Globus pallidus (tissue), 1 donor: Measurements from ENCODE around the gene CDK19.

Experiments used
- DNase-seq: peaks from one replicate; pipeline ENCODE4 v3.0.0-alpha.2; 2015; ENCODE audit warnings: low spot score

CDK19 gene

DNA sequence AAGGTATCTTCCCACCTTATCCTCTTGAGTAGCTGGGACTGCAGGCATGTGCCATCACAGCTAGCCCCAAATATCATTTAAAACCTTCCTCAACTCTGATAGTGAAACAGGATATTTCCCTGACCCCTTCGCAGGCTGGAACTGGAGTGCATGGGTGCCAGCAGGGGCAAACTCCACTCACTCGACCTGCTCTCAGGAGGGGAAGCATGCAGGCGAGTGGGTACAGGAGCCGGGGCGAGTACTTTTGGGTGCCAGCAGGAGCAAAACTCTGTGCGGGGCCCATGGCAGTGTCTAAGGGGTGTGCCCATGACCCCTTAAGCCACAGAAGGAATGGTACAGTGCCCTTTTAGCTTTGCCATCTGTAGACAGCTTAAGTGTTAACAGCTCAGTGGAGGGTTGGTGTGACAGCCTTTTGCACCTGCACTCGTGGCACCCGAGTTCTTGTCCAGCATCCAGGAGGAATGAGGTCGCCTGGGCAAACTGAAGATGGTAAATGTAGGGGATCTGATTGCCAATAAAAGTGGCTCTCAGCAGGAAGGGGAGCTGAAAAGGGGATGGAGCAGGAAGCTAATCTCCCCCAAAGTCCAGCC is 155.1 kb downstream of the CDK19 start:
- DNase-seq: no peak

DNA sequence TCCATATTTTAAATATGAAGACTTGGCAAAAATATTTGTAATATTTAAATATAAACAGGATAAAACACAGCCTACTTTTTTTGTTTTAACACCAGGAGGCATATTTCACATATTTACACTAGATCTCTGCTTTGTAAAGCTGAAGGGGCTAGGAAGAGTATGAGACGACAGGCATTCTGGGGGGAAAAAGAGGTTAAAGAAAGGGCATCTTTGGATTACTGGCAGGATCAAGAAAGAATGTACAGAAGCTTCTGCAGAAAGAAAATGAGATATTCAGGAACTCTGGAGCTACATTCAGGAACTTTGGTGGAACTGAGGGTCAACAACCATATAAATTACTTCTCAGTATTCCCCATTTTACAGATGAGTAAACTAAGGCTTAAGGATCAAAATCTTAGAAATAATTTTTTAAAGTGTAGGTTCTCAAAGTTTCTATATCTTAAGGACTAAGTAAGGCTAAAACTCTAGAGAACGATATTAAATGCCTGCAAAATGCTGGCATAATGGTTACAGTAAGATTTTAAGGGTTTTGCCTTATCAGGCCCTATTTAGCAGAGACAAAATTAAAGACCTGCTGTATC is 156.5 kb downstream of the CDK19 start:
- DNase-seq: no peak

DNA sequence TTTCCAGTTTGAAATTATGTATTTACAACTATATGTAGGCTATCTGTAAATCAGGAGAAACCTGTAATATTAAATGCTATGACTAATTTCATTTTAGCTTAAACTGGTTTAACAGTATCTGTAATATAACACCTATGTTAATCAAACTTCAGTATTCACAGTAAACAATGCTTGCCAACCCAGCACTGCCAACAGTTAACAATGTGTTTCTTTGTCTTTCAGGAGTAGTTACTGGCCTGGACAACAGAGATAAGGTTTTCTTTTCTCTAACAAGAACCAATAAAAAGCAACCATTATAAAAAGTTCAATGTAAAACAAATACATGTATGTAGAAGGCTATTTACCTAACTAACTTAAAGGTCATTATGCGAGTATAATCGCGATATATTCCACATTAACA is 158.8 kb downstream of the CDK19 start:
- DNase-seq: peak; percentile 88

DNA sequence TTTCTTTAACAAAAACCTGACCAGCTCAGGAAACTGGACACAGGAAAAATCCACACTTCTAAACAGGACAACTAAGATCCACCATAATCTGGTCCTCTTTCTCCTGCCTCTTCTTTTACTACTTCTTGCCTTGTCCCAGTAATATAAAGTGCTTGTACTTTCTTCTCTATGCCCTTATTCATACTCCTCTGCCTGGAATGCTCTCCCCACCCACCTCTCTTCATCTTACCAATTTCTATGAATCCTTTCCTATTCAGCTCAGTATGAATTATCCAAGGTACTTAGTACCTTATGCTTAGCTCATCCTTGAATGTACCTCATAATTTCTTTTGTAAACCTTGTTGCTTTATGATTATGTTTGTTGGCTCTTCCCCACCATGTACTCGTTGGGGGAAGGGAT is 159.4 kb downstream of the CDK19 start:
- no peak for DNase-seq

DNA sequence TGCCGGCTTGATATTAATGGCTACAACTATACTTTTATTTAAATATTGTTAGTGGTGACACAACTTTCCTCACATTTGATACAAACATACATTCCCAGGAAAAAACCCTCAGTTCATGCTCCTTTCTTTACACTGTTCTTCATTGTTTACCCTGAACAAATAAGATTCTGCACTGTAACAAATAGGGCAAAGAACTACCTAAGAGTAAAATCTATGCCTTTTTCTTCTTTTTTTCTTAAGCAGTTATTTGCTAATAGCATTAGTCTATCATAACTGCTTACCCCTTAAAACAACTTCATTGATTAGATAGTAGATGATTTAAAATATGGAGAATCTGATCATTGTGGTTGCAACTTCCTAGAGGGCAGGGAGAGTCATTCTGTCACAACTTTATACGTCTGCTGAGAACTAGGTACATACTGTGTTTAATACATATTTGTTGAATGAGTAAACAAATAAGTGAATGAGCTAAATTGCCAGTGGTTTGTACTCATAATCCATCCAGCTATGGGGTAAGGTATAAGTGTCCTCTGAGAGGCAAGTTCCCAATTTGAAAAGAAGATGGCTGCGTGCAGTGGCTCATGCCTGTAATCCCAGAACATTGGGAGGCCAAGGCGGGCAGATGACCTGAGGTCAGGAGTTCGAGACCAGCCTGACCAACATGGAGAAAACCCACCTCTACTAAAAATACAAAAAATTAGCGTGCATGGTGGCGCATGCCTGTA is 161.0 kb downstream of the CDK19 start:
- no peak for DNase-seq

DNA sequence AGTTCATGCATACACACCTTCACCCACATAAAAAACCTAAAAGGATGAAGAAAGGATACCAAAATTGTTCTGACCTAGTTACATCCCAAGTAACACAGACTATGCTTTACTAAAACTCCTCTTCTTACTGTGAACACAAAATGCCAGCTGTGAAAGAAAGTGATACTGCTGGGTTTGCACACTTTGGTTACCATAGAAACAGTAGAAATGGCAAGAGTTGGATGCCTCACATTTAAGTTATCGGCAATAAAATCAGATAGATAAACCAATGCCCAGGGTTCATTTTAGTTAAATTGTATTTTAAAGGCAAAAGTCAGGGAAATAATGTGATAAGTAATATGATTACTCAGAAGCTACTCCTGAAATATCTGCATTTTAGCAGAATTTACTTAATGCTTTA is 161.9 kb downstream of the CDK19 start:
- DNase-seq: no peak

DNA sequence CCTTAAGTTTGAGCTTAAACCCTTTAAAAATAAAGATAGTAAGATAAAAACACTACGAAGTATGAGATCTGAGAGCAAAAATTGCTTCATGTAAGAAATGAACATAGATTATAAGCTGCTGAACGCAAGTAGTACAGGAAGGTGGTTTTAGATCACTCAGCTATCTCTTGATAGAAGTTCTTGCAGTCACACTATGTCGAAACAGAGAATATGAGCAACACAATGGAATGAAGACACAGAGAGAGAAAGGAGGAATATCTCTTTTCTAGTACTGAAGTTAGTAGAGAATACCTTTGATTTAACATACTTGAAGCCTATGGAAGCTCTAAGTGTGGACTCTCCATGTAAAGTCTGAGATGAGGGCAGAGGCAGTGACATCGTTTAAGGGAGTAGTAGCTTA is 162.7 kb downstream of the CDK19 start:
- DNase-seq: no peak

DNA sequence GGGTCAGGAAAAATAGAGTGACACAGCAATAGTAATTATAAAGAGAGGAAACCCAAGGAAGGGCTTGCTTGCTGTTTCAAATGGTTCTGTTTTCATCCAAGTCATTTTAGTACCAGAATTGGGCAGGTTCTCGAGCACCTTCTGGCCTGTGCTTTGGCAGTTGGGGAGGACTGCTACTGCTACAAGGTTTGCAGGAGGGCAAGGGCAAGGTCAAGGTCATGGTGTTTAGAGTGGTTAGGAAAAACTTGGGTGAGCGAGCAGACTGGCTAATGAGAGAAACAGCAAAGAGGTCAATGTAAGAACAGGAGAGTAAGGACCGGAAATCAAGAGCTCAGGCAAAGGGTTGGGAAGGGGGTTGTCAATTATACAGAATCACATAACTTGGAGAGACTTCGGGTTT is 164.5 kb downstream of the CDK19 start:
- DNase-seq: no peak

DNA sequence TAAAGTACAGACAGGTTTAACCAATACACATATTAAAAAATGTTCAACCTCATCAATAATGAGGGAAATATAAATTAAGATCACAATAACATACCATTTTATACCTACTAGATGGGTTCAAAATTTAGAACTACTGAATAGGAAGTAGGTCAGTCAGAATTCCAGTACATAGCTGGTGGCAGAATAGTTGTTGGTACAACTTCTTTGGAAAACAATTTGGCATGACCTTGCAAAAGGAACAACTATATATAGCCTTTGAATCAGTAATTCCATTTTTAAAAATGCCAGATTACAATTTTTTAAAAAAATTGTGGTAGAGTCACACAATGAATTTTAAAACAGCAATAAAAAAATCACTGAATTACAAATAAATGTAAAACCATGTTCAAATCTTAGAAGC is 165.6 kb downstream of the CDK19 start:
- DNase-seq: no peak

DNA sequence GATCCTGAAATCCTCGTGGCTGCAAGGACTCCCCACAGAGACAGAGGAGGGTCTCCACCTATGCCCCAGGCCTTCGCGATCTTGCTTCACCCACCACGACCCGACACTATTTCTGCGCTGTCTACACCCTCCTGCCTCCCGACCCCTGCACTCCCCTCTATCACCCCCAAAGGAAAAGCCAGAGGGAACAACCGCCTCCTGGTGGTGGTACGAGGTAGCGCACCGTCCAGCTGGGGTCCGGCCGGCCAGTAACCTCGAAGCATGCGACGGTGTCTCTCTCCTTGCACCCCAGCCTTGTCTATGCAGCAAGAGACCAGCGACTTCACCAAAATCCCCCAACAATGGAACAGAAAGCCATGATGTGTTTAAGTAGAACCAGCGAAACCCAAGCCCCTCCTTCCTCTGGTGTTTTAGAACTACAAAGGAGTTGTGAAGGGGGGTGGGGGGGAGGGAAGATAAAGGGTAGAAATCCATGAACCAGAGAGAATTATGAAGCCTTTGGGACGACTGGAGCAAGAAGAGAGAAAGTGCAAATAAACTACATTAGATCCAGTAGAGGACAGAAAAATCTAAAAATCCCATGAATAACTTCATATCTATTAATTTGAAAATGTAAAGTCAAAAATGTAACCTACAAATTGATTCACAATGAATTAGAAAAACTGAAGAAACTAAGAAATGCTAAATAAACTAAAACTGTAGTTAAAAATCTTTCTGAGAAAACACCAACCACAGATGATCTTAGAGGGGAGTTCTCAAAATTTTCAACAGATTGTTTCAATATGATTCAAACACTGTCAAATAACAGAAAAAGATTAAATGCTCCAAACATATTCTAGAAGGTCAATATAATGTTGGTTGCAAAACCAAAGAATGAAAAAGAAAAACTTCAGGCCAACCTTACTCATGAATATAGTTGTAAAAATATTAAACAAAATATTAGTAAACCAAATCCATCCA is 168.0 kb downstream of the CDK19 start:
- no peak for DNase-seq

DNA sequence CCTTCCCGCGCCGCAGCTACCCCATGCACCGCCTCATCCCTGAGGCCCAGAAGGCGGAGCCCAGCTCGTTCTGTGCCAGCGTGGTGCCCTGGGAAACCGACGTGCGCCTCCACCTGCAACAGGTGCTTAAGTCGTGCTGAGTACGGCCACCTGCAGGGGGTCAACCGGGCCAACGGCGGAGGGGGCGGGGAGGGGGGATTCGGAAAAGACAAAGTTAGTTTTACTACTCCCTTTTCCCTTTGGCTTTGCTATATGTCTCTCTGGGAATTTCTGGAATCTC is 168.9 kb downstream of the CDK19 start:
- DNase-seq: no peak

DNA sequence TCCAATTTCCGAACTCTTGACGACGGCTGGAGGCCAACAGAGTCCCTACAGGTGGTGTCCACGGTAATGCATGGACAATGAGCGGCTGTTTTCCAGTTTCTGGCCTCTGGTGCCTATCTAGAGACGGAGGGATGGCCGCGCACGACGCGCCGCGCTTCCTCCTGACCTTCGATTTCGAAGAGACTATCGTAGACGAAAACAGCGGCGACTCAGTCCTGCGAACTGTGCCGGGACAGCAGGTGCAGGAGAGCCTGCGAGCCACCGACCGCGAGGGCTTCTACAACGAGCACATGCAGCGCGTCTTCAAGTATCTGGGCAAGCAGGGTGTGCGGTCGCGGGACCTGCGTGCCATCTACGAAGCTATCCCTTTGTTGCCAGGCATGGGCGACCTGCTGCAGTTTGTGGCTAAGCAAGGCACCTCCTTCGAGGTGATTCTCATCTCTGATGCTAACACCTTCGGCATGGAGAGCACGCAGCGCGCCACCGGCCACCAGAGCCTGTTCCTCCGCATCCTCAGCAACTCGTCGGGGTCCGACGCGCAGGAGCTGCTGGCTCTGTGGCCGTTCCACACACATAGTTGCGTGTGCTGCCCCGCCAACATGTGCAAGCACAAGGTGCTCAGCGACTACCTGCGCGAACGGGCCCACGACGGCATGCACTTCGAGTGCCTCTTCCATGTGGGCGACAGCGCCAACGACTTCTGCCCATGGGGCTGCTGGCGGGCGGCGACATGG is 169.4 kb downstream of the CDK19 start:
- DNase-seq: no peak

DNA sequence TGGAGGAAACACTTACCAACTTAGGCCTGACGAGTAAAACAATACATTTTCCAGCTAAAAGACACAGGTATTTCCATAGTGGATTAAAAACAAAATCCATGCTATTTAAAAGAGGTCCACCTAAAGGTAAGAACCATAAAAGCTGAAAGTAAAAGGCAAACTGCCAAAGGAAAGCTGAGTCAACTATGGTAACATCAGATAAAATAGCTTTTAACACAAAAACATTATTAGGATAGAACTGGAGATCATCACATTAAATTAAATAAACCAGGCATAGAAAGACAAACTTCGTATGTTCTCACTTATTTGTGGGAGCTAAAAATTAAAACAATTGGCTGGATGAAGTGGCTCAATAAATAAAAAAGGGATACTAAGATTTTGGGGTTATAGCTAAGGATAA is 172.1 kb downstream of the CDK19 start:
- DNase-seq: no peak

DNA sequence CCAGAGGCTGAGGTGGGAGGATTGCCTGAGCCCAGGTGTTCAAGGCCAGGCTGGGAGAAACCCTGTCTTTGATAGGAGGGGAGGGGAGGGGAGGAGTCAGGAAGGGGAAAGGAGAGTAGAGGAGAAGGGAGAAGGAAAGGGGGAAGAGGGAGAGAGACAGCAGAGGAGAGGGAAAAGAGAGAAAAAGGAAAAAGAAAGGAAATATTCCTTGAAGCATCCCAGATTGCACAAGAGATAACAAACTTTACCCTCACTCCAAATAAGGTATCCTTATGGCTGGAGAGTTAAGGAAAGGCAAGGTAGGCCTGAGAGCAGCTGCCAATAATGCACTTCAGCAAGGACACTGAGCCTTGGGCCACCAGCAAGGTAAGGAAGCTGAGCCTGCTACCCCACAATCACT is 172.6 kb downstream of the CDK19 start:
- no peak for DNase-seq

DNA sequence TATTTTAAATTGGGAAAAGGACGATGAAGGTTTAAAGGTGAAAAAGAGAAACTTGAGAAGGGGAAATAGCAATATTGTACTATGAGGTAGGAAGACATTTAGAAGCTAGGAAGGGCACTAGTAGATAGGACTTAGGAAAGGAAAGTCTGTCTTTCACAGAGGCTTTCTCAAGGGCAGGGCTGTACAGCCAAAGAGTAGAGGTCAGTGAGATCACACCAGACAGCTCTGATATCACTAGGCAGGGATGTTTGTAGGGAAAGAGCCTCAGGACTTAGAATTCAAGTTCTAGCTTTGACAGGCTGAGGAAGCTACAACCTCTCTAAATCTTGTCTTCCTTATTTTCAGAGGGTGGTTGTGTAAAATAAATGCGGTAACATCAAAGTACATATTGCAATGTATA is 178.5 kb downstream of the CDK19 start:
- DNase-seq: no peak

DNA sequence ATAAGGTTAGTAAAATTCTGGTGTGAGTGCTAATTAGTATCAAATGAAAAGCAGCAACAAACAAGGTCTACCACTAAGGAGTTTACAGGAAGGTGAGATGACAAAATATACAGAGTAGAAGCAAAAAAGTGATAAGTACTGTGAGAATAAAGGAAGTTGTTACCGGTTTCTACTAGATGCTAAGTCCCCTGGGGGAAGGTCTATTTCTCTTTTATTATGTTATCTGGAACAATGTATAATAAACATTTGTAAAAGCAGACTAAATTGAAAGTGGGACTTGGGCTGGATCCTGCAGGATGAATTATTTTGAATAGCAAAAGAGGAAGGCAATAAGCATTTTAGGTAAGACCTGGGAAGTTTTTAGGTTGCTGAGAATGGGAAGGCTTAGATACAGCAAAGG is 180.2 kb downstream of the CDK19 start:
- no peak for DNase-seq

DNA sequence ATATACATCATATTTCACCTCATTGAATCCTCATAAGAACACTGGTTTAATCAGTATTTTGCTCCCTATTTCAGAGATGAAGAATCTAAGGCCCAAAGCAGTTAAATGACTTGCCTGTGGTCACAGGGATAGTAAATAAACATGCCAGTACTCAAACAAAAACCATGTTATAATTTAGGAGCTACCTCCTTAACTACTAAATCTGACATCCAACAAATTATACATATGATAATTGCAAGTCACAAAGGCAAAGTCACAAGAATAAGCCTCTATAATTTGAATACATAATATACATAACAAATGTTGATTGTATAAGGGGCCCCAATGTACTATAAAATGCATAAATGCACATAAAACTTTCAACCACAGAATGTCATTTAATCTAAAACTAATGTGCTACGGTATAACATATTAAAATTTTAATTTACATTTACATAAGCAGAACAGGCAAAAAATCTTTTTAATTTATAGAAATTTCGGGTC is 181.5 kb downstream of the CDK19 start:
- DNase-seq: no peak

DNA sequence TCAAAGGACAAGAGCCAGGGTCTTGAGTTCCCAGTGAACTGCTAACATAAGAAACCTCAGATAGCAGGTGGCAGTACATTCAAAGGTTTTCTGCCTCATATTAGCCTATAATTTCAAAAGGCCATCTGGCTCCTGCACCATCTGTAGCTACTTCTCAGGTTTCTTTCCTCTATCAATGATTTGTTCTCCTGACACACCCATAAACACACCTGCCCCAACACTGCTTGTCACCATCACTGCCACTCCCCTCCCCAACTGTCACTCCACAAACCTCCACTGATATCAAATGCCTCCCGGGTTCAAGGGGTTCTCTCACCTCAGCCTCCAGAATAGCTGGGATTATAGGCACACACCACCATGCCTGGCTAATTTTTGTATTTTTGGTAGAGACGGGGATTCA is 186.1 kb downstream of the CDK19 start:
- no peak for DNase-seq

DNA sequence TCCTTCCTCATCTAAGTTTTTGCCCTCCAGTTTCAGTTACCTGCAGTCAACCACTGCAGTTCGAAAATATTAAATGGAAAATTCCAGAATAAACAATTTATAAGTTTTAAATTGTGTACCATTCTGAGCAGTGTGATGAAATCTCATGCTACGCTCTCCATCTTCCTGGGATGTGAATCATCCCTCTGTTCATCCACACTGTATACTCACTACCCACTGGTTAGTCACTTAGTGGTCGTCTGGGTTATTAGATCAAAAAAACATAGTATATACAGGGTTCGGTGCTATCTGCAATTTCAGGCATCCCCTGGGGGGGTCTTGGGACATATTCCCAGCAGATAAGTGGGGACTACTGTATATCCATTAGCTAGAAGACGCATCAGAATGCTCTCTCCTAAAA is 186.9 kb downstream of the CDK19 start:
- DNase-seq: no peak

DNA sequence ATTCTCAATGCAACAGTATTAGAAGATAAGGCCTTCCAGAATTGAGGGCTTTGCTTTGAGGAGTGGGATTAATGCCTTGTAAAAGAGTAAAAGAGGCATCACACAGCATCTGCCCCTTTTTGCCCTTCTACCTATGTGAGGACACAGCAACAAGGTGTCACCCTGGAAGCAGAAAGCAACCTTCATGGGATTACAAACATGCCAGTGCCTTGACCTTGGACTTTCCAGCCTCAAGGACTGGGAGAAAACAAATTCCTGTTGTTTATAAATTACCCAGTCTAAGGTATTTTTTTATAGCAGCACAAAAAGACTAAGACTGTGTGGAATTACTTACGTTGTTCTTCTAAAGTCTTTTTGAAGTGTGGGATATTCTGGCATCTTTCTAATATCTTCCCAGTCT is 188.8 kb downstream of the CDK19 start:
- no peak for DNase-seq

DNA sequence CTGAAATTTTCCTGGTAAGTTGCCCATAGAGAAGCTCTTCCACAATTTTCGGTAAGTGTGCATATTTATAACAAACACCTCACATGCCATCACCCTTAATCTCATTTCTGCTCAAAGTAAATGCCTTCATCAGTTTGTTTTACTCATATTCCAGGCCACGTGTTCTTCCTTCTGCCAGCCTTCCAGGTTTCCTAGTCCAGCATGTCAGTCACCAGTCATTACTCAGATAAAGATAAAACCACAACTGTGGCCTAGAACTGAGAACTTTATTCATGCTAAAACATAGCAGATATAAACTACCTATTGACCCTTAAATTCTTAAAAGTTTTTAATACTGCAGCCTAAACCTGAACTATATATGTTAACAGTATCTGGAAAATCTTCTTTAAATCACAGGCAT is 189.4 kb downstream of the CDK19 start:
- no peak for DNase-seq

DNA sequence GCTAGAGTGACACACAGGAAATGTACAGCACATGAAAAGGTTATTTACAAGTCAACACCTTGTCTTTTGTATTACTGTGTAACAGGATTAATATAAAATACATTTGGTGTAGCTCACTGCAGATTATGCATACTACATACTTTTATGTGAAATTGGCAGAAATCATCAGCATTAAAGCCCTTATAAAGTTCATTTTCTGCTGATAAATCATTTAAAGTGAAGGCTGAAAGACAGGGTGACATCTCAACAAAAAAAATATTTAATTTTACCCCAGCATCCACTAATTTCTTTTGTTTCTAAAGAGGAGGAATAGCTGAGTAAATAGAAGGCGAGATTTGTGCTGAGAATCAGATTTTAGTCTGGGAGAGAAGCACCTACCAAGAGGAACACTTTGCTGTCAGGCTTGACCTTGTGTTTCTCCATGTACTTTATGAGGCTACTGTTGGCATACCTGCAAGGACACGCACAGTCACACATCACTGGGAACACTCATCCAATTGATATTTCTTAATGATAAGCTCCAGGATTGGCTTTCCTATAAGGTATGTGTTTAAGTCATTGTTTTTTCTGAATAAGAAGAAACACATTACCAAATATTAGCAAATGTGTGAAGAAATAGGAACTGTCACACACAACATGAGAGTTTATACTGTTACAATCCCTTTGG is 192.2 kb downstream of the CDK19 start:
- no peak for DNase-seq
